ENCODE data around the gene SEMA4D. TPM values are rescaled to one million over a fixed set of nuclear protein-coding genes. Genes with fewer than 3 reads are reported as not detected.

Gene SEMA4D
- total and polyA plus RNA-seq, 9 of the 15 experiments (the other 6 are each of a cell fraction or from before 2014, with no cell fraction given), result 0.38 to 5.1 (median 1.8) TPM

DNA sequence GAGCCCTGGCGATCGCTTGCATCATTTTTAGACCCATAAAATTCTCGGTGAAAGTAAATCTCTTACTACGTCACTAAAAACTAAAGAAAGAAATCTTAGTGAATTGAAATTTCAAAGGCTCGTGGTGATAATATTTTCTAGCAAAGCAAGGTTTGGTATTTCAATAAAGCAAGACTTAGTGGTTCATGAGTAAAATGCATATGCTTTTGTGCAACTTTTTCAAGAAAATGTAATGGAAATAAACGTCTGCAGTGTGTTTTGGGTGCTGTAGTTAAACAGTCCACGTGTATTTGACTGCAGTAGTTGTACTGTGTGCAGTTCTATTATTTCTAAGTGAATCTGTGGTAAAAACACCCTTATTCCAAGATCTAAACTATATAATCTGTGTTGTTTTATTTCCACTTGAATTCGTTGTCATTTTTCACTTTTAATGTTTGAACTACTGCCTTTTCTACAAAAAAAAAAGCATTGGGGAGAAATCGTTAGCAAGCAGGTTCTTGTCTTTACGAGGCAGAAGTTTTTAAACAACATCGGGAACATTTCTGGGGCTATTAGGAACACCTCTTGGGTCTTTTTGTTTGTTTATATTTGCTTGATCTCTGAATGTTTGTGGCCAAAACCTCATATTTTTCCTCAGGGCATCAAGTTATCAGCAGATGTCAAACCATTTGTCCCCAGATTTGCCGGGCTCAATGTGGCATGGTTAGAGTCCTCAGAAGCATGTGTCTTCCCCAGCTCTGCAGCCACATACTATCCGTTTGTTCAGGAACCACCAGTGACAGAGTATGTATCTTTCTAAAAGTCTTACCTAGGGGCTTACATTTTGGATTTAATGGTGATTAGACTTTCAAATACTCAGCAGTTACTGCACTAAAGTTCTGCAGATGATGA is 178.7 kb downstream of the SEMA4D start:
- Histone ChIP-seq H2AFZ (ENCODE audit: low read depth, low read length) (peak overlapping the region; percentile 68), H3K27ac (ENCODE audit: extremely low read depth, low read depth, low read length) (peak overlapping the region; percentile 96), H4K20me1 (replicated peaks; ENCODE audit: control insufficient read depth, insufficient read depth, low read length) (peaks cover 7% of the 10 kb centered on the region), H3K4me2 (ENCODE audit: insufficient read depth, low read length) (peak overlapping the region; percentile 85), H3K36me3 (ENCODE audit: control insufficient read depth, insufficient read depth, low read length) (peaks cover 49% of the 10 kb centered on the region), H3K4me1 (replicated peaks in 1 of 2; ENCODE audit: control insufficient read depth in 2 of 2, insufficient read depth in 2 of 2, low read length in 2 of 2) (peaks cover 12 to 23% of the 10 kb centered on the region in 2 experiments), H3K27me3 (ENCODE audit: control insufficient read depth in 2 of 2, insufficient read depth in 2 of 2, low read length in 2 of 2) (no peaks in the 10 kb centered on the region), H3K79me2 (ENCODE audit: control insufficient read depth, insufficient read depth, low read length) (peaks cover 86% of the 10 kb centered on the region), H3K9ac (ENCODE audit: insufficient read depth in 1 of 2, low read depth in 2 of 2, low read length in 2 of 2) (peak overlapping the region; percentile 75 to 96; a peak in 3 of 4 replicates), H3K4me3 (peak overlapping the region; percentile 68), H3K9me1 (ENCODE audit: control insufficient read depth, insufficient read depth, low read length) (peaks cover 4% of the 10 kb centered on the region), H3K9me3 (replicated peaks; ENCODE audit: control insufficient read depth, insufficient read depth, low read depth, low read length) (no peaks in the 10 kb centered on the region)
- in situ Hi-C loops (cut with MboI), result no loop called here
- DNase-seq (ENCODE audit: extremely low read depth in 1 of 4, low spot score in 3 of 4), result no peak
- WGBS (ENCODE audit: insufficient coverage, low coverage, missing lambda C conversion rate), result 2% methylated on average over 13 of the region's 13 CpGs
- intact Hi-C loops (cut with micrococcal nuclease), result no loop called here
- ATAC-seq, result no peak; the same call in 2 of the 3 replicates
- no peak for FAIRE-seq
- BruUV-seq (replicated peaks), result TSS peak; percentile 3
- ChIA-PET POLR2A (interaction anchor here (0.6 to 1.0 kb wide), 3 partner anchors 9 to 18 kb away, joined by 3 to 5 read pairs (median 3); no protein-coding TSS in a partner anchor), CTCF (ENCODE audit: low intra/inter-chr PET ratio) (no interaction called here)
- TF ChIP-seq ZSCAN29 (IDR thresholded peaks at IDR 0.05) (no peak), ZNF140 (CRISPR knock-in tag; IDR thresholded peaks at IDR 0.05) (no peak), MAFK (IDR thresholded peaks at IDR 0.05; ENCODE audit: low read length) (no peak), ZNF507 (tag; conservative IDR thresholded peaks at IDR 0.05) (no peak), SLC30A9 (CRISPR knock-in tag; IDR thresholded peaks at IDR 0.05) (no peak)
- TF ChIP-seq, protein P1, sequence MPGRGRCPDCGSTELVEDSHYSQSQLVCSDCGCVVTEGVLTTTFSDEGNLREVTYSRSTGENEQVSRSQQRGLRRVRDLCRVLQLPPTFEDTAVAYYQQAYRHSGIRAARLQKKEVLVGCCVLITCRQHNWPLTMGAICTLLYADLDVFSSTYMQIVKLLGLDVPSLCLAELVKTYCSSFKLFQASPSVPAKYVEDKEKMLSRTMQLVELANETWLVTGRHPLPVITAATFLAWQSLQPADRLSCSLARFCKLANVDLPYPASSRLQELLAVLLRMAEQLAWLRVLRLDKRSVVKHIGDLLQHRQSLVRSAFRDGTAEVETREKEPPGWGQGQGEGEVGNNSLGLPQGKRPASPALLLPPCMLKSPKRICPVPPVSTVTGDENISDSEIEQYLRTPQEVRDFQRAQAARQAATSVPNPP (IDR thresholded peaks at IDR 0.05; ENCODE audit: borderline replicate concordance, insufficient read depth, insufficient read length), result no peak
- TF ChIP-seq, protein P2, sequence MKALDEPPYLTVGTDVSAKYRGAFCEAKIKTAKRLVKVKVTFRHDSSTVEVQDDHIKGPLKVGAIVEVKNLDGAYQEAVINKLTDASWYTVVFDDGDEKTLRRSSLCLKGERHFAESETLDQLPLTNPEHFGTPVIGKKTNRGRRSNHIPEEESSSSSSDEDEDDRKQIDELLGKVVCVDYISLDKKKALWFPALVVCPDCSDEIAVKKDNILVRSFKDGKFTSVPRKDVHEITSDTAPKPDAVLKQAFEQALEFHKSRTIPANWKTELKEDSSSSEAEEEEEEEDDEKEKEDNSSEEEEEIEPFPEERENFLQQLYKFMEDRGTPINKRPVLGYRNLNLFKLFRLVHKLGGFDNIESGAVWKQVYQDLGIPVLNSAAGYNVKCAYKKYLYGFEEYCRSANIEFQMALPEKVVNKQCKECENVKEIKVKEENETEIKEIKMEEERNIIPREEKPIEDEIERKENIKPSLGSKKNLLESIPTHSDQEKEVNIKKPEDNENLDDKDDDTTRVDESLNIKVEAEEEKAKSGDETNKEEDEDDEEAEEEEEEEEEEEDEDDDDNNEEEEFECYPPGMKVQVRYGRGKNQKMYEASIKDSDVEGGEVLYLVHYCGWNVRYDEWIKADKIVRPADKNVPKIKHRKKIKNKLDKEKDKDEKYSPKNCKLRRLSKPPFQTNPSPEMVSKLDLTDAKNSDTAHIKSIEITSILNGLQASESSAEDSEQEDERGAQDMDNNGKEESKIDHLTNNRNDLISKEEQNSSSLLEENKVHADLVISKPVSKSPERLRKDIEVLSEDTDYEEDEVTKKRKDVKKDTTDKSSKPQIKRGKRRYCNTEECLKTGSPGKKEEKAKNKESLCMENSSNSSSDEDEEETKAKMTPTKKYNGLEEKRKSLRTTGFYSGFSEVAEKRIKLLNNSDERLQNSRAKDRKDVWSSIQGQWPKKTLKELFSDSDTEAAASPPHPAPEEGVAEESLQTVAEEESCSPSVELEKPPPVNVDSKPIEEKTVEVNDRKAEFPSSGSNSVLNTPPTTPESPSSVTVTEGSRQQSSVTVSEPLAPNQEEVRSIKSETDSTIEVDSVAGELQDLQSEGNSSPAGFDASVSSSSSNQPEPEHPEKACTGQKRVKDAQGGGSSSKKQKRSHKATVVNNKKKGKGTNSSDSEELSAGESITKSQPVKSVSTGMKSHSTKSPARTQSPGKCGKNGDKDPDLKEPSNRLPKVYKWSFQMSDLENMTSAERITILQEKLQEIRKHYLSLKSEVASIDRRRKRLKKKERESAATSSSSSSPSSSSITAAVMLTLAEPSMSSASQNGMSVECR (CRISPR knock-in tag; IDR thresholded peaks at IDR 0.05), result no peak
- TF ChIP-seq, protein P3, sequence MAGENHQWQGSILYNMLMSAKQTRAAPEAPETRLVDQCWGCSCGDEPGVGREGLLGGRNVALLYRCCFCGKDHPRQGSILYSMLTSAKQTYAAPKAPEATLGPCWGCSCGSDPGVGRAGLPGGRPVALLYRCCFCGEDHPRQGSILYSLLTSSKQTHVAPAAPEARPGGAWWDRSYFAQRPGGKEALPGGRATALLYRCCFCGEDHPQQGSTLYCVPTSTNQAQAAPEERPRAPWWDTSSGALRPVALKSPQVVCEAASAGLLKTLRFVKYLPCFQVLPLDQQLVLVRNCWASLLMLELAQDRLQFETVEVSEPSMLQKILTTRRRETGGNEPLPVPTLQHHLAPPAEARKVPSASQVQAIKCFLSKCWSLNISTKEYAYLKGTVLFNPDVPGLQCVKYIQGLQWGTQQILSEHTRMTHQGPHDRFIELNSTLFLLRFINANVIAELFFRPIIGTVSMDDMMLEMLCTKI (IDR thresholded peaks at IDR 0.05; ENCODE audit: partially characterized antibody), result no peak
- TF ChIP-seq, protein P4, sequence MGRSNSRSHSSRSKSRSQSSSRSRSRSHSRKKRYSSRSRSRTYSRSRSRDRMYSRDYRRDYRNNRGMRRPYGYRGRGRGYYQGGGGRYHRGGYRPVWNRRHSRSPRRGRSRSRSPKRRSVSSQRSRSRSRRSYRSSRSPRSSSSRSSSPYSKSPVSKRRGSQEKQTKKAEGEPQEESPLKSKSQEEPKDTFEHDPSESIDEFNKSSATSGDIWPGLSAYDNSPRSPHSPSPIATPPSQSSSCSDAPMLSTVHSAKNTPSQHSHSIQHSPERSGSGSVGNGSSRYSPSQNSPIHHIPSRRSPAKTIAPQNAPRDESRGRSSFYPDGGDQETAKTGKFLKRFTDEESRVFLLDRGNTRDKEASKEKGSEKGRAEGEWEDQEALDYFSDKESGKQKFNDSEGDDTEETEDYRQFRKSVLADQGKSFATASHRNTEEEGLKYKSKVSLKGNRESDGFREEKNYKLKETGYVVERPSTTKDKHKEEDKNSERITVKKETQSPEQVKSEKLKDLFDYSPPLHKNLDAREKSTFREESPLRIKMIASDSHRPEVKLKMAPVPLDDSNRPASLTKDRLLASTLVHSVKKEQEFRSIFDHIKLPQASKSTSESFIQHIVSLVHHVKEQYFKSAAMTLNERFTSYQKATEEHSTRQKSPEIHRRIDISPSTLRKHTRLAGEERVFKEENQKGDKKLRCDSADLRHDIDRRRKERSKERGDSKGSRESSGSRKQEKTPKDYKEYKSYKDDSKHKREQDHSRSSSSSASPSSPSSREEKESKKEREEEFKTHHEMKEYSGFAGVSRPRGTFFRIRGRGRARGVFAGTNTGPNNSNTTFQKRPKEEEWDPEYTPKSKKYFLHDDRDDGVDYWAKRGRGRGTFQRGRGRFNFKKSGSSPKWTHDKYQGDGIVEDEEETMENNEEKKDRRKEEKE (IDR thresholded peaks at IDR 0.05; ENCODE audit: borderline replicate concordance in 1 of 2, control insufficient read depth in 1 of 2, low read depth in 2 of 2, low read length in 1 of 2), result no peak

All from K562 (cell line).